ENCODE measurements around the gene CST7. TPM values are rescaled to one million over a fixed set of nuclear protein-coding genes. Genes with fewer than 3 reads are reported as not detected.

The CST7 gene
- polyA plus RNA-seq, 1 donor from 2014 or later, result not detected

DNA sequence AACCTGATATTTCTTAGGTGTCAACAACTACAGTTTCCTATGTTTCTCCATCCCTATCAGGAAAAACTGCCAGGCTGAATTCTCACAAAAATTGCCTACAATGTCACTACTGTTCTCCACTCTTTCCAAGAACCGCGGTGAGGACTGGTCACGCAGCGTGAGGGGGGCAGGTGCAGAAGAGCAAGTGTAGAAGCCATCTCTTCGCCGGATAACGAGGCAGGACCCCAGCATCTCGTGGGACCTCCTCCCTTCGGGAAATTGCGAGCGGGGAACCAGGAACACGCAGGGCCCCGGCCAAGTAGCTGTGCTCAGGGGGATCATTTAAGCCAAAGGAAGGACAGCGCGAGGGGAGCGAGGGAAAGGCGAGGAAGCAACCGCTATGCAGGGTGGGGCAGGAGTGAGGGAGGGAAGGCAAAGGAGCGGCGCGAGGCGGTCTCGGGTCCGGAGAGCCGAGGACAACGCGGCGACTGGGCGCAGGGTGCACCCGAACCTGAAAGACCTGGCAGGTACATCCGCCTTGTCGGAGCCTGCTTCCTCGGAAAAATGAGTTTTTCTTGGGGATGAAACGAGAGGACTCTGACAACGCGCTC is 42.9 kb downstream of the CST7 start:
- Histone ChIP-seq H3K9me2 (ENCODE audit: insufficient read depth, low read length) (no peaks in the 10 kb centered on the region), H3K27me3 (ENCODE audit: insufficient read depth, low read depth, low read length) (no peaks in the 10 kb centered on the region), H2AFZ (ENCODE audit: low read depth, low read length) (peak overlapping the region; percentile 71), H3K36me3 (ENCODE audit: insufficient read depth, low read length) (no peaks in the 10 kb centered on the region), H4K20me1 (ENCODE audit: insufficient read depth) (no peaks in the 10 kb centered on the region), H3K4me2 (ENCODE audit: low read length) (peak overlapping the region; percentile 42), H3K9ac (ENCODE audit: low read length) (peak overlapping the region; percentile 93), H3K4me3 (ENCODE audit: low read length) (peak overlapping the region; percentile 97), H3F3A (ENCODE audit: insufficient read depth, low read length, poor library complexity, severe bottlenecking) (no peaks in the 10 kb centered on the region), H3K9me3 (ENCODE audit: low read length) (no peaks in the 10 kb centered on the region), H3K79me2 (replicated peaks; ENCODE audit: insufficient read depth, low read length) (peaks cover 40% of the 10 kb centered on the region), H3K27ac (ENCODE audit: low read length) (peak overlapping the region; percentile 83)
- TF ChIP-seq RAD21 (conservative IDR thresholded peaks at IDR 0.05), result peak; percentile 0
- no peak for TF ChIP-seq TAF1 (IDR thresholded peaks at IDR 0.05; ENCODE audit: low read depth)

GRCh38 chr20:24992487-24993205 is 43.6 kb downstream of the CST7 start, which contains the start of gene APMAP:
Gene APMAP, minus strand, starts transcription at chr20:24992751. Its CDS starts 63 bp downstream, at chr20:24992688.
- H3K27ac ChIP-seq (ENCODE audit: low read length), result peak within 1 kb of the TSS; percentile 83

More at GRCh38 chr20:24992487-24993205, 43.6 kb downstream of the CST7 start, which contains the start of gene APMAP:
- Histone ChIP-seq H2AFZ (ENCODE audit: low read depth, low read length) (peak within 1 kb of the TSS; percentile 71), H3K36me3 (ENCODE audit: insufficient read depth, low read length) (no peaks in the 10 kb centered on the region), H3K4me3 (ENCODE audit: low read length) (peak within 1 kb of the TSS; percentile 97), H4K20me1 (ENCODE audit: insufficient read depth) (no peaks in the 10 kb centered on the region), H3K9ac (ENCODE audit: low read length) (peak within 1 kb of the TSS; percentile 93), H3K9me2 (ENCODE audit: insufficient read depth, low read length) (no peaks in the 10 kb centered on the region), H3K27me3 (ENCODE audit: insufficient read depth, low read depth, low read length) (no peaks in the 10 kb centered on the region), H3K4me2 (ENCODE audit: low read length) (peak within 1 kb of the TSS; percentile 79), H3K79me2 (replicated peaks; ENCODE audit: insufficient read depth, low read length) (peaks cover 36% of the 10 kb centered on the region), H3K9me3 (ENCODE audit: low read length) (no peaks in the 10 kb centered on the region), H3F3A (ENCODE audit: insufficient read depth, low read length, poor library complexity, severe bottlenecking) (no peaks in the 10 kb centered on the region)
- TF ChIP-seq EZH2 (IDR thresholded peaks at IDR 0.05; ENCODE audit: borderline replicate concordance, insufficient read depth, low read length, poor library complexity, severe bottlenecking) (no peak), EP300 (conservative IDR thresholded peaks at IDR 0.05; ENCODE audit: poor library complexity, severe bottlenecking) (peak; percentile 67), CTCF (IDR thresholded peaks at IDR 0.05; ENCODE audit: poor library complexity, severe bottlenecking) (peak; percentile 22), RAD21 (conservative IDR thresholded peaks at IDR 0.05) (peak; percentile 19), REST (IDR thresholded peaks at IDR 0.05; ENCODE audit: borderline replicate concordance) (peak; percentile 93), TAF1 (IDR thresholded peaks at IDR 0.05; ENCODE audit: low read depth) (peak; percentile 92), POLR2AphosphoS5 (IDR thresholded peaks at IDR 0.05) (peak; percentile 97), MXI1 (conservative IDR thresholded peaks at IDR 0.05; ENCODE audit: poor library complexity, severe bottlenecking) (peak; percentile 96), SMC3 (conservative IDR thresholded peaks at IDR 0.05; ENCODE audit: poor library complexity) (peak; percentile 27)
